ENCODE measurements around the gene TAS1R3.
"Not testable (repeated sequence)": the region's sequence is repeated elsewhere in the genome, so short reads cannot be mapped to it uniquely, and the experiment has no call there.

Gene TAS1R3

GRCh38 chr1:1361233-1361981 is 30.3 kb downstream of the TAS1R3 start:
- DNase-seq (ENCODE audit: low read depth) = no peak
- H3K4me3 ChIP-seq (ENCODE audit: low read depth, low read length) = no peak overlapping the region

DNA sequence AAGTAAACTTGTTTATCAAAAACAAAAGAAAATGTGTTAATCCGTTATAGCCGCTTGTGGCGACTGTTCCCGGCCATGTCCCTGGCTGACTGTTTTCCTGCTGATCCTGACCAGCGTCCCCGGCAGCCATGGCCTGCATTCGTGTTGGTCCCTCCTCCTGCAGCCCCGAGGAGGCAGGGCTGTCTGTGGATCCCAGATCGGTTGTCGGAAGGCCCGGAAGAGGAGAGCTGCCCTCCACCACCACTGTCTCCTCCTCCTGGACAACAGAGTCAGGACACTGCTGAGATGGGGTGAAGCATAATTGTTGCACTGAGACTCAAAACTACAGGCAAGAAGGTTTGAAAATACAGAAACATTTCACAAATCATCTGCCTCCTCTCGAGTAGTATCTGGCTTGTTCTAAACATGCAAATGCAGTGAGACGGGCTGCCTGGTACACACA is 30.9 kb downstream of the TAS1R3 start:
- H3K4me3 ChIP-seq (ENCODE audit: low read depth, low read length) = no peak overlapping the region

GRCh38 chr1:1364266-1364665 is 33.2 kb downstream of the TAS1R3 start:
- no peak for DNase-seq (ENCODE audit: low read depth)
- H3K4me3 ChIP-seq (ENCODE audit: low read depth, low read length) = no peak overlapping the region

More for the DNA sequence above, 30.9 kb downstream of the TAS1R3 start:
- peak; percentile 52 for DNase-seq (ENCODE audit: low read depth)

GRCh38 chr1:1365875-1366698 is 35.0 kb downstream of the TAS1R3 start:
- H3K4me3 ChIP-seq (ENCODE audit: low read depth, low read length) = no peak overlapping the region
- no peak for DNase-seq (ENCODE audit: low read depth)

DNA sequence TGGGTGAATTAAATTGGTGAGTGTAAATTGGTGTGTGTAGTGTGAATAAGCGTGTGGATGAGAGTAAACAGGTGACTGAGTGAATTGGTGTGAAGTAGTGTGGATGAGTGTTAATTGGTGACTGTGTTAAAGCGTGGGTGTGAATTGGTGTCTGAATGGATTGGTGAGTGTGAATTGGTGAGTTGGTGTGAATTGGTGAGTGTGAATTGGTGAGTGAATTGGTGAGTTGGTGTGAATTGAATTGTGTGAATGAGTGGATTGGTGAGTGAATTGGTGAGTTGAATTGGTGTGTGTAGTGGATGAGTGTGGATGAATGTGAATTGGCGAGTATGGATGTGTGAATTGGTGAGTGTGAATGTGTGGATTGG is 35.6 kb downstream of the TAS1R3 start:
- no peak overlapping the region for H3K4me3 ChIP-seq (ENCODE audit: low read depth, low read length)
- DNase-seq (ENCODE audit: low read depth) = no peak

GRCh38 chr1:1367315-1367714 is 36.2 kb downstream of the TAS1R3 start:
- H3K4me3 ChIP-seq (ENCODE audit: low read depth, low read length) = no peak overlapping the region
- no peak for DNase-seq (ENCODE audit: low read depth)

DNA sequence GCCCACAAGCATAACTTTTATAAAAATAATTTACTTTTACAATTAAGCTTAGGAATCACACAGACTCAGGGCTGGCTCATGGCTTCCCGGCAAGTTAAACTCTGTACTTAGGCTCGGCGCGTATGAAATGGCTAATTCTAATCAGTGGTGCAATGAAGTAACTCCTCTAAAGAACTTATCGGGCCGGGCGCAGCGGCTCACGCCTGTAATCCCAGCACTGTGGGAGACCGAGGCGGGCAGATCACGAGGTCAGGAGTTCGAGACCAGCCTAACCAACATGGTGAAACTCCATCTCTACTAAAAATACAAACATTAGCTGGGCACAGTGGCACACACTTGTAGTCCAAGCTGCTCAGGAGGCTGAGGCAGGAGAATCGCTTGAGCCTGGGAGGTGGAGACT is 39.0 kb downstream of the TAS1R3 start:
- not testable (repeated sequence) for H3K4me3 ChIP-seq (ENCODE audit: low read depth, low read length); DNase-seq (ENCODE audit: low read depth)

GRCh38 chr1:1370771-1371300 is 39.8 kb downstream of the TAS1R3 start:
- H3K4me3 ChIP-seq (ENCODE audit: low read depth, low read length) = no peak overlapping the region

GRCh38 chr1:1371364-1371745 is 40.3 kb downstream of the TAS1R3 start:
- no peak overlapping the region for H3K4me3 ChIP-seq (ENCODE audit: low read depth, low read length)
- DNase-seq (ENCODE audit: low read depth) = no peak

More at GRCh38 chr1:1370771-1371300, 39.8 kb downstream of the TAS1R3 start:
- DNase-seq (ENCODE audit: low read depth) = no peak

DNA sequence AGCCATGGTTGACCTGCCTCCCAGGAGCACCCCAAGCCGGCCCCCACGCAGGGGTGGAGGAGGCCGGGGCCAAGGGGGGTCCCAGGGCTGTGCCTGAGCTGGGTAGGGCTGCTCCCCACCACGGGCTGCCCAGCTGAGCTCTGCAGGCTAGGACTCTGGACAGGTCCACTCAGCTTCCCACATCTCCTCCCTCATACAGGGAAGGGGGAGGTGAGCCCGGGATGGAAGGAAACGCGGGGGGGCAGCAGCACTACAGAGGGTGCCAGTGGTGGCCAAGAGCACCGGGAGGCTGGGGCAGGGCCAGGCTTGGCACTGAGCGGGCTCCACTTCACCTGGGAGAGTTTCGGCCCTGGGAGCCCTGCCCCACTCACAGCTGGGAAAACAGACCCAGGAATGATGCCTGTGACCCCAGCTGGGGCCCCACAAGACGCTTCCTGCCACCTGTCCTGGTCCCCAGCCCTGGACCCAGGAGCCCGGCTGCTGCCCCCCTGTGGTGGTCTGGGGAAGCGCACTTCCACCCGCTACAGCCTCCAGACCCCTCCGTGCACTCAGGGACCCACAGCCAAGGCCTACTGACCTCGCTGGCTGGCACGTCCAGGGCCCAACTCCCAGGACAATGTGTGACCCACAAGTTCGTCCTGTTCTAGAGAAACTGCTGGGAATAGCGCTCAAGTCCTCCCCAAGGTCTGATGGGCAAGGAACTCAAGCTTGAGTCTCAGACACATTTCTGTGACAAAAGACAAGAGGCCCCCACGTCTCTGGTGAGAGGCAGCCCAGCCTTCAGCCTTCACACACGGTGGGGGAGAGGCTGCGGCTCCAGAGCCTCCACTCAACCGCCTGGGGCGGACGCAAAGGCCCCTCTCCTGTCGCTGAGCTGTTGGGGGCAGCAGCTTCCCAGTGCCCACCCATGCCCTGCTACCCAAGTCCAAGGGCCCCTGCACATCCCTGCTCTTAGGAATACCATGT is 40.9 kb downstream of the TAS1R3 start:
- DNase-seq (ENCODE audit: low read depth) = no peak
- no peak overlapping the region for H3K4me3 ChIP-seq (ENCODE audit: low read depth, low read length)

- no peak for DNase-seq (ENCODE audit: low read depth)
- H3K4me3 ChIP-seq (ENCODE audit: low read depth, low read length) = no peak overlapping the region
These were observed 42.2 kb downstream of the TAS1R3 start for GRCh38 chr1:1373051-1373814.

GRCh38 chr1:1373815-1374588 is 42.9 kb downstream of the TAS1R3 start:
- DNase-seq (ENCODE audit: low read depth) = no peak
- H3K4me3 ChIP-seq (ENCODE audit: low read depth, low read length) = peak overlapping the region; percentile 94

- H3K4me3 ChIP-seq (ENCODE audit: low read depth, low read length) = peak overlapping the region; percentile 94
- DNase-seq (ENCODE audit: low read depth) = no peak
These were observed 43.5 kb downstream of the TAS1R3 start for GRCh38 chr1:1374589-1374928.

GRCh38 chr1:1374929-1375662 is 44.0 kb downstream of the TAS1R3 start, which contains the start of gene AURKAIP1:
TSS of gene AURKAIP1 (minus strand) at chr1:1375207. CDS start at chr1:1374756, 451 bp downstream.
- peak; percentile 99 for DNase-seq (ENCODE audit: low read depth)
- peak within 1 kb of the TSS; percentile 94 for H3K4me3 ChIP-seq (ENCODE audit: low read depth, low read length)

GRCh38 chr1:1376551-1377226 is 45.6 kb downstream of the TAS1R3 start:
- DNase-seq (ENCODE audit: low read depth) = no peak
- no peak overlapping the region for H3K4me3 ChIP-seq (ENCODE audit: low read depth, low read length)

GRCh38 chr1:1377540-1378205 is 46.6 kb downstream of the TAS1R3 start:
- H3K4me3 ChIP-seq (ENCODE audit: low read depth, low read length) = no peak overlapping the region
- DNase-seq (ENCODE audit: low read depth) = no peak
